ENCODE data around the gene EXOC3L4.

DNA sequence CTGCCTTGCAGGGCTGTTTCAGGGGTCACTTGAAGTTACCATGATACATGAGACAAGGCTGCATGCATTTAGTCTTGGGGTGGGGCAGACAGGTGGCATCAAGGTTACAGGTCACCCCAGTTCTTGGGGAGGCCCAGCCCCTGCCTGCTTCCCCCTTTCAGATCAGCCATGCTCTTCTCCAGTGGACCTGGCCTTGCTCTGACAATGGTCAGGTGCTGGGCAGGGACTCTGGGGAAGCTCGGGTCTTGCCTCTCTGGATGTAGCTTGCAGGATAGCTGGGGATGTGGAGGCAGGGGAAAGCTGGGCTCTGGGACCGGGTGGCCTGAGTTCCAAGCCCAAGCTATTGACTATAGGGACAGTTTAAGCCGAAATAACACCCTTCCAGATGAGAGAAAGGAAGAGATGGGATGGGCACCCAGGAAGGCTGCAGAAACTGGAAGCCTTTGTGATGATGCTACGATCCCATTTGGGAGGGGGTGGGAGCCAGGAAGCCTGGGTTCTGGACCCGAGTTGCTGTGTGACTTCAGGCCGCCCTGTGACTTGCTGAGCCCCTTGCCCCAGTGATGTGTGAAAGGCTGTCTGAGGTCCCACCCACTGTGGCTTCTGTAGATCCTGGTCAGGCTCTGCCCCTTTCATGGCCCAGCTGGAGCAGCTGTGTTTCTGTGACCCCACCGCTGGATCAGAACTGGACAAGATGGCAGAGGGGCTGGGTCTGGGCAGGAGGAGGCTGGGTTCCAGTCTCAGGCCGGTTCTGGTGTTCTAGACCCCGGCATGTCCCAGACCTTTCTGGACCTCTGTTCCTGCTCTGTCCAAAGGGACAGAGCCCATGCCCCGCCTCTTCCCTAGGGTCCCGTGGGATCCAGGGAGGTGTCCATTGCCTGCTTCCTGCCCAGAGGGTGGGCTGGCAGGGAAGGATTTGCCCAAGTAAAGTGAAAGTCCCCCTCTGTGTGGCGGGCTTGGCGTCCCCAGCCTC is 30.9 kb downstream of the EXOC3L4 start:
- TF ChIP-seq, protein P1, sequence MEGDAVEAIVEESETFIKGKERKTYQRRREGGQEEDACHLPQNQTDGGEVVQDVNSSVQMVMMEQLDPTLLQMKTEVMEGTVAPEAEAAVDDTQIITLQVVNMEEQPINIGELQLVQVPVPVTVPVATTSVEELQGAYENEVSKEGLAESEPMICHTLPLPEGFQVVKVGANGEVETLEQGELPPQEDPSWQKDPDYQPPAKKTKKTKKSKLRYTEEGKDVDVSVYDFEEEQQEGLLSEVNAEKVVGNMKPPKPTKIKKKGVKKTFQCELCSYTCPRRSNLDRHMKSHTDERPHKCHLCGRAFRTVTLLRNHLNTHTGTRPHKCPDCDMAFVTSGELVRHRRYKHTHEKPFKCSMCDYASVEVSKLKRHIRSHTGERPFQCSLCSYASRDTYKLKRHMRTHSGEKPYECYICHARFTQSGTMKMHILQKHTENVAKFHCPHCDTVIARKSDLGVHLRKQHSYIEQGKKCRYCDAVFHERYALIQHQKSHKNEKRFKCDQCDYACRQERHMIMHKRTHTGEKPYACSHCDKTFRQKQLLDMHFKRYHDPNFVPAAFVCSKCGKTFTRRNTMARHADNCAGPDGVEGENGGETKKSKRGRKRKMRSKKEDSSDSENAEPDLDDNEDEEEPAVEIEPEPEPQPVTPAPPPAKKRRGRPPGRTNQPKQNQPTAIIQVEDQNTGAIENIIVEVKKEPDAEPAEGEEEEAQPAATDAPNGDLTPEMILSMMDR (IDR thresholded peaks at IDR 0.05), result no peak
- TF ChIP-seq, protein P2, sequence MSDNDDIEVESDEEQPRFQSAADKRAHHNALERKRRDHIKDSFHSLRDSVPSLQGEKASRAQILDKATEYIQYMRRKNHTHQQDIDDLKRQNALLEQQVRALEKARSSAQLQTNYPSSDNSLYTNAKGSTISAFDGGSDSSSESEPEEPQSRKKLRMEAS (IDR thresholded peaks at IDR 0.05; ENCODE audit: low read depth), result no peak
- TF ChIP-seq RAD21 (IDR thresholded peaks at IDR 0.05; ENCODE audit: low read length) (no peak), FOXJ3 (CRISPR knock-in tag; IDR thresholded peaks at IDR 0.05) (no peak), FOXM1 (IDR thresholded peaks at IDR 0.05; ENCODE audit: low read depth) (no peak), EP300 (IDR thresholded peaks at IDR 0.05; ENCODE audit: borderline replicate concordance in 1 of 2, low read depth in 1 of 2, low read length in 1 of 2) (no peak), JUND (IDR thresholded peaks at IDR 0.05) (no peak)
- TF ChIP-seq, protein P3, sequence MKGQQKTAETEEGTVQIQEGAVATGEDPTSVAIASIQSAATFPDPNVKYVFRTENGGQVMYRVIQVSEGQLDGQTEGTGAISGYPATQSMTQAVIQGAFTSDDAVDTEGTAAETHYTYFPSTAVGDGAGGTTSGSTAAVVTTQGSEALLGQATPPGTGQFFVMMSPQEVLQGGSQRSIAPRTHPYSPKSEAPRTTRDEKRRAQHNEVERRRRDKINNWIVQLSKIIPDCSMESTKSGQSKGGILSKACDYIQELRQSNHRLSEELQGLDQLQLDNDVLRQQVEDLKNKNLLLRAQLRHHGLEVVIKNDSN (IDR thresholded peaks at IDR 0.05; ENCODE audit: borderline replicate concordance, low read depth), result no peak
- TF ChIP-seq, protein P4, sequence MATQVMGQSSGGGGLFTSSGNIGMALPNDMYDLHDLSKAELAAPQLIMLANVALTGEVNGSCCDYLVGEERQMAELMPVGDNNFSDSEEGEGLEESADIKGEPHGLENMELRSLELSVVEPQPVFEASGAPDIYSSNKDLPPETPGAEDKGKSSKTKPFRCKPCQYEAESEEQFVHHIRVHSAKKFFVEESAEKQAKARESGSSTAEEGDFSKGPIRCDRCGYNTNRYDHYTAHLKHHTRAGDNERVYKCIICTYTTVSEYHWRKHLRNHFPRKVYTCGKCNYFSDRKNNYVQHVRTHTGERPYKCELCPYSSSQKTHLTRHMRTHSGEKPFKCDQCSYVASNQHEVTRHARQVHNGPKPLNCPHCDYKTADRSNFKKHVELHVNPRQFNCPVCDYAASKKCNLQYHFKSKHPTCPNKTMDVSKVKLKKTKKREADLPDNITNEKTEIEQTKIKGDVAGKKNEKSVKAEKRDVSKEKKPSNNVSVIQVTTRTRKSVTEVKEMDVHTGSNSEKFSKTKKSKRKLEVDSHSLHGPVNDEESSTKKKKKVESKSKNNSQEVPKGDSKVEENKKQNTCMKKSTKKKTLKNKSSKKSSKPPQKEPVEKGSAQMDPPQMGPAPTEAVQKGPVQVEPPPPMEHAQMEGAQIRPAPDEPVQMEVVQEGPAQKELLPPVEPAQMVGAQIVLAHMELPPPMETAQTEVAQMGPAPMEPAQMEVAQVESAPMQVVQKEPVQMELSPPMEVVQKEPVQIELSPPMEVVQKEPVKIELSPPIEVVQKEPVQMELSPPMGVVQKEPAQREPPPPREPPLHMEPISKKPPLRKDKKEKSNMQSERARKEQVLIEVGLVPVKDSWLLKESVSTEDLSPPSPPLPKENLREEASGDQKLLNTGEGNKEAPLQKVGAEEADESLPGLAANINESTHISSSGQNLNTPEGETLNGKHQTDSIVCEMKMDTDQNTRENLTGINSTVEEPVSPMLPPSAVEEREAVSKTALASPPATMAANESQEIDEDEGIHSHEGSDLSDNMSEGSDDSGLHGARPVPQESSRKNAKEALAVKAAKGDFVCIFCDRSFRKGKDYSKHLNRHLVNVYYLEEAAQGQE (IDR thresholded peaks at IDR 0.05; ENCODE audit: low read depth, low read length), result no peak

Data from SK-N-SH (cell line).